G401 (cell line): ENCODE results near the gene DDX27. TPM values are rescaled to one million over a fixed set of nuclear protein-coding genes. Genes with fewer than 3 reads are reported as not detected.

Experiments used
- DNase-seq: peaks from one replicate; pipeline ENCODE4 v3.0.0-alpha.2; 2015; ENCODE audit warnings: low spot score
- in situ Hi-C: cut with HindIII; loops from 2 replicates; pipeline ENCODE4 v1.10.0; 2016; ENCODE audit warnings: low sequenced_read_pairs, mixed read lengths
- total RNA-seq: library from RNA; depleted of rRNA; stranded (reverse); fragments of >200 nt; shearing (Covaris generic); gene quantifications from 2 replicates; pipeline ENCODE4 v1.2.3, GENCODE V29; 2014; rRNA removed

DDX27 gene
- total RNA-seq, 1 experiment from 2014 or later = 57.7 TPM

DNA sequence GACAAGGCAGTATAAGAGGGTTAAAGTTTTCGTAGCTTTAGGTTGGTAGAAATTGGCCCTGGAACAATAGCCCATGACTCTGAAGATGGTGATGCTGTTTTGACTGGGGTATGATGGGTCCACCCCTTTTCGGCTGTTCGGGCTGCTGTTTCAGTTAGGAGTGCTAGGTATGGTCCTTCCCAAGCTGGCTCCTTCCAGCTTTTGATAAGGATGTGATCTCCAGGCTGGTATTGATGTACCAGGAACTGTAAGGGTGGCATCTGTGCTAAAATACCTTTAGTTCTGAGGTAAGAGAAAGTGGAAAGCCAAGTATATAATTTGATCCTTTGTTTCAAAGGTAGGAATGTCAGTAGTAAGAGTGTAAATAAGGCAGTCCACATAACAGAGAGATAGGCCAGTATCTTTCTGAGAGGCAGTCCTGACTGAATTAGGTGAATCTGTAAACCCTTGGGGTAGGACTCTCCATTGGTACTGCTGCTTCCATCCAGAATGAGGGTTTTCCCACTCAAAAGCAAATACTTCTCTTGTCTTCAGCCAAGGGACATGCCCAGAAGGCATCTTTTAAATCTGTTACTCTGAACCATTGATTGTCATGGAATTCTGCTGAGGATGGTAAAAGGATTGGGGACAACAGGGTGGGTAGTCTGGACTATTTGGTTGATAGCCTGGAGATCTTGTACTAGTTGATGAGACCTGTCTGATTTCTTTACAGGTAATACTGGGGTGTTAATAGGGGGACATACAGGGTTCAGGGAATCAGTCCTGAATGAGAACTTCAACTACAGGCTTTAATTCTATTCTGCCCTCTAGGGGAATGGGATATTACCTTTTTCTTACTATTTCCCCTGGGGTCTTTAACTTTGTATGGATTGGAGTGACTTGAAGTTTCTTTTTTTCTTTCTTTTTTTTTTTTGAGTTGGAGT, 64.7 kb downstream of the DDX27 start:
- no peak for DNase-seq
- in situ Hi-C loops = no loop called here

DNA sequence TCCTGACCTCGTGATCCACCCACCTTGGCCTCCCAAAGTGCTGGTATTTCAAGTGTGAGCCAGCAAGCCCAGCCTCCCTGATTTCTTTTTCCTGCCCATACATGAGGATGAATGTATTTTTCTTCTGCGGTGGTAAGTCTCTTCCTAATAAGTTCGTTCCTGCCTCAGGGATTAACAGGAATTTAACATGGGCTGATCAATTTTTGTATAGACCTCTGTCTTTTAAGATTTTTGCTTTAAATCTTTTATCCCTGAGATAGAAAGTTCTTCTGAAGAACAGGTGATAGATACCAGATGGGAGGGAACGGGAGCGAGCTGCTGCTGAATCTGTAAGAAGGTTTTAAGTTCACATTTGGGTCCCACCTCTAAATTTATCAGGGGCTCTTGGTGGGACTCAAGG, 65.6 kb downstream of the DDX27 start:
- no peak for DNase-seq
- in situ Hi-C loops = no loop called here

DNA sequence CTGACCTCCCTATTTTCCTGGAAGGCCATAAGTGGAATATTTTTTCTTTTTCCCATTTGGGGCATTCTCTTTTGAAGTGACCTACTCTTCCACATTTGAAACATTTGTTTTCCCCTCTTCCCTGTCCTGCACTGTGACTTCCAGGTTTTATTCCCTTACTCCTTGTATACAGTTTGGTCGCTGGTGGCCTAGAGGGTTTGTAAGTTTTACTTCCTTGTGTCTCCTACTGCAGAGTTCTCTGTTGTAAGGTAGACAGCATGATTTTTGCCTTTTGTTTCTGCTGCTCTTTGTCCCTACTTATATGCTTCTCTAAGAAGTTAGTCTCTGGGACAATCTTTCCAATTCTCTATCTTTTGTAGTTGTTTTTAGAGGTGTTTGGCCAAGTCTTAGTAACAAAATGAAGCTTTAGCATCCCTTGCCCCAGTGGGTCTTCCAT, 66.0 kb downstream of the DDX27 start:
- in situ Hi-C loops = no loop called here
- no peak for DNase-seq

DNA sequence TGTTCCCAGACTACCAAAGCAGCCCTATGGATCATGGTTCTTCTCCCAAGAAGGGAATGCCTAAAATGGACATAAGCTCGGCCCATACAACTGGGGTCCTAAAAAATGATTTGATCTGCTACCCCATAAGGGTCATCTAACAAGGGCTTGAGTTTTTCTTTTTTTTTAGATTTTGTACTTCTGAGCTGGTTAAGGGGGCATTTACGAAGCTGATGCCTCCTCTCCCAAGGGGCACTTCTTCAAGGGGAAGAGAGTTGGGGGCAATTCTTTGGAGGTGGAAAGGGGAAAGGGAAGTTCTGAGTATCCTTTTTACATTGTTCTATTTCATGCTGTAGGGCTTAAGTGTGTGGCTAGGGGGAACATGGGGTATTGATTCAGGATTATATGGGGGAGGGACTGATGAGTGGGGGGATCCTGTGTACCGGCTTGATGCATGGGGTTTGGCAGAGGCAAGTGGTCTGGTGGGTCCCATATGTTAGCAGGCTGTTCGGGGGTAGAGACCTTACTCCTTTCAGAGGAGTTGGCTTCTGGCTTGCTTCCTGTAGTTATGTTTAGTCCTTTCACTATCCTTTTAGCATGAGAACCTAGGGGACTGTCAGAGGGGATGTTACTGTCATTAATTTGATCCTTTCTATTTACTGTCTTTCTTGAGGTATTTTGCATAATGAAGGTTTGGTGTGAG, 66.7 kb downstream of the DDX27 start:
- in situ Hi-C loops = no loop called here
- DNase-seq = no peak

DNA sequence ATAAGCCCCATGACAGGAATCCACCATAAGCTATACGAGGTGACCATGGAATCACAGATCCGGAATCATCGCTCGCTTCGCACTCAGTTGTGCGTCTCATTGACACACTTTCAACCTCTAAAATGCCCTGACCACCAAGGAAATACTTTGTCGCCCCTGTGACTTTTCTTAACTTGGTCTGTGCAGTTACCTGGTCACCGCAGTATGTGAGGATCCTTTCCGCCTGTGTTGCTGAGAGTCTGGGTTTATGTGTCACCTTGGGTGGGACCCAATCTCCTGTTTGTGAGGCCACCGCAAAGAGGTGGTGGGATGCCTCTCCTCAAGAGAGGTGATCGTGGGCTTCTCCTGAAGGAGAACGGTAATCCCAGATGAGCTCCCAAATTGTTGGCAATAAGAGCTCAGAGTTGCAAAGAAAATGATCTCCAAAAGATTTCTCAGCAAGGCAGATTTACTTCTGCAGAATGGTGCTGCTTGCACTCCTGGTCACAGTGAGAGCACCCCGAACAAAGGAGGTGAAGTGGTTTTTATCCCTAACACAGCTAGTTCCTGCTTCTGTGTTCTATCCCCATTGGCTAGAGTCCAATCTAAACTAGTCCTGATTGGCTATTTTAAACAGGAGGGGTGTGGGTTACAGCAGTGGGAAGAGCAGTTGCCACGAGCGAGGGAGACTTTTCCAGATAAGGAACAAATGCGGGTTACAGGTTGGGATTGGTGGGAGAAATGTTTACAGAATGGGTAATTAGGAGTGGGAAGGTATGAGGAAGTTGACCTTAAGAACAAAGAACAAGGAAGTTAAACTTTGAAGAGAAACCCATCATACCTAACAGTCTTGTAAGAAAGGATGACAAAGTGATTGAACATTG, 67.7 kb downstream of the DDX27 start:
- no peak for DNase-seq
- in situ Hi-C loops = no loop called here

DNA sequence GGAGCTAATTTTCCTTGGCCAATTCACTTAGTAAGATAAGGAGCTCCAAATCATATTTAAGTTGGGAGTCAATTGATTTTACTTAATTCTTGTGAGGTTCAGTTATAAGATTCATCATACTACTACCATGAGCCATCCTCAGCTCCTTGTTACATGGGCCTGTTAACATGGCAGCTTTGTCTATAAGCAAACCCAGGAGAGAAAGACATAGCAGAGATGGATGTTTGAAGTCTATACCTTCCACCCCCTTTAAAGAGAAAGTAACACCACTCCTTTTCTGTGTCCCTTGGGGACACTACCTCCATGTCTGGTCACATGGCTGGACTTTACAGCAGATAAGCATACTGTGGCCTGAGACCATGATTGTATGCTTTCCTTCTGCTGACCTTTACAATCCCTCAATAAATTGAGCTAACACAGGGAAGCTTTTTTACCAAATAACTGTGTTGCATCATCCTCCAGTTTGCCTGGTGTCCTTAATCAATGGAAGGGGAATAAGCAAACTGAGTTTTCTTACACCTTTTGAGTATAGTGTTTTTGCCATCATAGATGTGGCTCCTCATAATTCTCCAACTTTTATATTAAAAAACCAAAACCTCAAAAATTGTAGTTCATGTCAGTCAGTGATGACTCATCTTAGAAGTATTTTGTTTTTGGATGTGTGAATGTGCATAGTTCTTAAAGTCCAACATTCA, 68.5 kb downstream of the DDX27 start:
- no peak for DNase-seq
- in situ Hi-C loops = no loop called here

DNA sequence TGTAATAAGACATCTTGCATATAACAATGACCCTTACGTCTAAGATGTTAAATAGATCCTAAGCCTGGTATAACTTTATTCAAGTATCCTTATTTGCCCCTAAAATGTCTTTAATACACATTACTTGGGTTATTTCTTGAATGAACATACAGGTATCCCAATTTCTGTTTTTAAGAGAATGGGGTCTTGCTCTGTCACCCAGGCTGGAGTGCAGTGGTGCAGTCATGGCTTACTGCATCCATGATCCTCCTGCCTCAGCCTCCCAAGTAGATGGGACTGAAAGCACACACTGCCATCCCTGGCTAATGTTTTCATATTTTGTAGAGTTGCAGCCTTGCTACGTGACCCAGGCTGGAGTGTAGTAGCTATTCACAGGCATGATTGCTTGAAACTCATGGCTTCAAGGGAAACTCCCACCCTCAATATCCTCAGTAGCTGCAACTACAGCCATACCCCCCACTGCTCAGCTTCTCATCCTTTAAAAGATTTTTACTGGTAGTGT, 69.1 kb downstream of the DDX27 start:
- DNase-seq = no peak
- in situ Hi-C loops = no loop called here

DNA sequence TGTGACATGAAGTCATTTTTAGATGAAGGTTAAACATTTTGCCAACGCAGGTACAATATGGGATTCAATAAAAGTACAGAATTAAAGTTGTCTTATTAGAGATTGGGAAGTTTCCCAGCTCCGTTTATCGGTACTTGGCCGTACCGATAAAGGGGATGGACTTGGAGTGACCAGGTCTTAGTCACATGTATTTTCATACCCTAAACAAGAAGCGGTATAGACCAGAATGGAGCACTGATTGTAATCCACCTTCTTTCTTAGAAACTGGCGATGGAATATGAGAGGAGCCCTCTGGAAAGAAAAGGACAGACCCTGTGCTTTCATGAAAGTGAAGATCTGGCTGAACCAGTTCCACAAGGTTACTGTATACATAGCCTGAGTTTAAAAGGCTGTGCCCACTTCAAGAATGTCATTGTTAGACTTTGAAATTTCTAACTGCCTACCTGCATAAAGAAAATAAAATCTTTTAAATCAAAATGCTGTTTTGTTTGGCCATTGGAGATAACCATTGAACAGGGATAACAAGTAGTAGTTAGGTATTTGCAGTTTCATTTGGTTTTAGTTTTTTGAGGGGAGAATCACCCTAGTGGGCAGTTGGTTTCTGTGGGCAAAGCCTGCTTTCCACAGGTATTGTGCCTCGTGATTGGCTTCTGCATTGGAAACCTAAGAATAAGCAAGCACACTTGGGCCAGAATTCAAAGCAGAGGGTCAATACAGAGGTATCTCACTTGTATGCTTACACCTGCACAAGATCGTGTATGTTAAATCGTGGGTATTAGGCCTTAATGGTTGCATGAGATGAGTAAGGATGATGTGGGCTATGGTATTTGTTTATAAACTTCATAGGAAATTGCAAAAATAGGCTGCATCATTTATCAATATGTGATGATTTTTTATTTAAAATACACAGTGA, 69.8 kb downstream of the DDX27 start:
- DNase-seq = no peak
- in situ Hi-C loops = no loop called here

DNA sequence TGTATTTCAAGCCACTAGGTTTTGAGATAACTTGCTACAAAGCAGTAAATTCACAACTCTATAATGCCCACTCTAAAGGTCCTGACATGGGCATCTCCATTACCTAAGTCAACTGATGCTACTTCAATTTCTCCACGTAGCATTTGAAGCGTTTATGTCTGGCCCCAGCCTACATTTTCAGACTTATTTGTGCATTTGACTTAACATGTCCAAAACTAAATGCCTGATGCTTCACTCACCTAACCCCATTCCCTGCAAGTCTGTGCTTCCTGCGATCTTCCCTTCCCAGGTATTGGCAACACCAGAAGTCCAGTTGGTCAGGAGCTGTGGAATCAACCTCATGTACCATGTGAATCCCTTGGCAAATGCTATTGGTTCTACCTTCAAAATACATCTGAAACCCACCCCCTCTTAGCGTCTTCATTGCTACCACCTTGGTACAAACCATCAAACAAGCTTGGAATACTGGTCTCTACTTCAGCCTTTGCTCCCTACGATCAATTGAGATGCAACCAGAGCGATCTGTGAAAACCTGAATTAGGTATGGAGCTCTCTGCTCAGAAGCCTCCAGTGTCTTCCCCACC, 71.5 kb downstream of the DDX27 start:
- no peak for DNase-seq
- in situ Hi-C loops = no loop called here

DNA sequence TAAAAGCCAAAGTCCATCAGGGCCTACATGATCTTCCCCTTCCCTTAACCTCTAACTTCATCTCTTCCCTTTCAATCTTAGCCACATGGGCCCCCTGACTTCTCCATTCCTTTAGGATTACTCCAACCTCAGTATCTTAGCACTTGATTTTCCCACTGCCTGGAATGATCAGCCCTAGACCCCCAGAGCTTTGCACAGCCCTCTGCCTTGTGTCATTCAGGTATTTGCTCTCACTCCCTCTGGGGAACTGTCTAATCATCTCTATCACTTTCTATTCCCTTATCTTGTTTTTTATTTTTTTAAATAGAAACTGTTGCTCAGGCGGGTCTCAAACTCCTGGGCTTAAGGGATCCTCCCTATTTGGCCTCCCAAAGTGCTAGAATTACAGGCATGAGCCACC, 72.0 kb downstream of the DDX27 start:
- in situ Hi-C loops = no loop called here
- DNase-seq = no peak

DNA sequence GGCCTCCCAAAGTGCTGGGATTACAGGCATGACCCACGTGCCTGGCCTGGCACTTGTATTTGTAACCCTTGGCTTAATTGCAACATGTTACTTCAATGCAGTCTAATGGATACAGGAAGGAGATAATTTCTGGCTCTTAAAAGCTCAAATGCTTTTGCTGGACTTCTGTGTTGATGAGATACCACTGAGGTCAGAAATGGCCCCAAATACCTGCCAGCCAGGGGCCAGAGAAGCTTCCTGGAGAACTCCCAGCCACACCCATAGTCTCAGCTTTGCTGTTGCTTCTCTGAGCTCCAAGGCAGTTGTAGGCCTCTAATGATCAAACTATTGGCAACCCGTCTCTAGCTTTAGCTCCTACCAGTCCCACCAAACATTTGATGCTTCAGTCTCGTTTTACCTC, 72.8 kb downstream of the DDX27 start:
- no peak for DNase-seq
- in situ Hi-C loops = no loop called here

DNA sequence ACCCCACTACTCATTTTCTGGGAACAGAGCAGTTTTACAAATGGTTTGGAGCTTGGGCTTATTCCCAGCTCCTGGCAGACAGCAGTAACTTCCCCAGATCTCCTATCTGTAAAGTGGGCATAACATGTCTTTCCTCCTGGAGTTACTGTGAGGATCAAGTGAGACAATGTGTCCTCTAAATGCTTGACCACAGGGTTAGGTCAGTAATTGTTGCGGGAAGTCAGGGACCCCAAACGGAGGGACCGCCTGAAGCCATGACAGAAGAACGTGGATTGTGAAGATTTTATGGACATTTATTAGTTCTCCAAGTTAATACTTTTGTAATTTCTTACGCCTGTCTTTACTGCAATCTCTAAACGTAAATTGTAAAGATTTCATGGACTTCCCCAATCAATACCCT, 73.9 kb downstream of the DDX27 start:
- no peak for DNase-seq
- in situ Hi-C loops = no loop called here

Other genes with a start within 250 kb of the DDX27 start
- gene CSE1L, start 173.1 kb upstream of the DDX27 start, total RNA-seq = 153 and 238 TPM in 2 replicates
- gene STAU1, start 31.1 kb upstream of the DDX27 start, total RNA-seq = 46.2 and 57.7 TPM in 2 replicates
- 8.6 and 12.3 TPM in 2 replicates for gene ZNFX1, start 58.6 kb downstream of the DDX27 start, total RNA-seq